ENCODE measurements around the gene TLCD2.
A peak's percentile ranks its signal among the peaks of the same experiment; 100 is the strongest.
"Not testable (repeated sequence)": the region's sequence is repeated elsewhere in the genome, so short reads cannot be mapped to it uniquely, and the experiment has no call there.

Gene TLCD2

DNA sequence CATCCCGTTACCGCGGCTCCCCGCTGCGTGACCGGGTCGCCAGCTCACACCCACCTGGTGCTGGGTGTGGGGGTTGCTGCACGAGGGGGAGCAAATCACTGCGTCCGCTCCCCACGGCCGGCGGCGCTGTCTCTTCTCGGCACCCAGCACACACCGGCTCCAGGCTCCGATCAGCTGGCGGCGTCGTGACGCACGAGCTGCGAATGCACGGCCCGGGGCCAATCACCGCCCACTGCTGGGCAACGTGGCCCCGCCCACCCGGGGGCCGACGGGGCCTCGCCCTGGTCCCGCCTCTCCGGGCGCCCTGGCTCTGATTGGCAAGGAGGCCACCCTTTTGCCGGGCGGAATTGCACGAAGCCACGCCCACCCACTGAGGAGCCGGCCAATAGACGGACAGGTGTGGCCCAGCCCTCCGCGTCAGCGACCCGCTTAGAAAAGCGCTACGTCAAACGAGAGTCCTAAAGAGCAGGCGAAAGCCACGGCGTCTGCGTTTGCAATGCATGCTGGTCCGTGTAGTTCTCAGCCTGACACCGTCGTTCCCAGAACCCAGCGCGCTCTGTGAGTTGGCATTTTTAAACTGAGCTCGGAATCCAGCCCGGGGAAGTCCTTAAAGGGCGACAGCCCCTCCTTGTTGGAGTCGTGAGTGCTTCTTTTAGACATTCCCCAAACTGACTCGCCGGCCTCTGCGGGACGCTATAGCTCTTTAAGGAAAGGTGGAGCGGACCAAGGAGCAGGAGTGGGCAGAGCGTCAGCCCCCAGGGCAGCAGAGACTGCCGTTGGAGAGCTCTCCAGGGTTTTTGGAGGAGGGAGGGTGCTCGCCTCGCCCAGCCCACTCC, 6.1 kb upstream of the TLCD2 start:
- peak; percentile 95 for DNase-seq (ENCODE audit: low spot score)

- DNase-seq (ENCODE audit: low spot score) = no peak
These were observed 5.6 kb upstream of the TLCD2 start for GRCh38 chr17:1715803-1716075.

DNA sequence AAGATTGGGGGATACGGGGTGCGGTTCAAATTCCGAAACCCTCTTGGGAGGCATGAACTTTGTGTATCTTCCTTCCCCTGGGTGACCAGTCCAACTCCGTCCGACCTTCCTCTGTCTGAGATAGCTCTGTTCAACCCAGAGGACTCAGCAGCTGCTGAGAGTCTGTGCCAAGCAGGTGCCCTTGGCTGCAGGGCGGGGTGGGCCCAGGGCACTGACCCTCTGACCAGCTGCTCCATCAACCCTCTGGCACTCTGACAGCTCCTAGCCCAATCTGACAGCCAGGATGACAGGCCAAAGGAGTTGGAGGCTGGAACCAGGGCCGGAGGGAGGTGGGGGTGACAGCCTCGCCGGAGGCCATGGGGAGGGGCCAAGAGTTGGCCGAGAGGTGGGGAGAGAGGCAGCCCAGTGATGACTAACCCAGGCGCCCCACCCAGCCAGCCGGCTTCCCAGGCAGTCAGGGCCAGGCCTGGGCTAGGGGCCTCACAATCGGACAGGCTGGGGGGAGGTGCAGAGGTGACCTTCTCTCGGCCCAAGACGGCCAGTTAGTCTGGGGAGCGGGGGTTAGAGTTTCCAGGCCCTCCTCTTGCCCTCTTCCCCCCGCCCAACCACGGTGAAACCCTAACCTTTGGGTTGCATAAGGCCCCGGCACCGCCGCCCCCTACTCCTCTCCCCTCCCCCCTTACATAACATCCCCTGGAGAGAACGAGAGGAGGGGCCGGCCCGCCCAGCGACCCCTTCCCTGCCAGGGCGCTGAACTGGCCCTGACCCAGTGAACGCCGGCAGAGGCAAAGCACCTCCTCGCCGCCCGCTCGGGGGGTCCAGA, 5.0 kb upstream of the TLCD2 start:
- peak; percentile 62 for DNase-seq (ENCODE audit: low spot score)

DNA sequence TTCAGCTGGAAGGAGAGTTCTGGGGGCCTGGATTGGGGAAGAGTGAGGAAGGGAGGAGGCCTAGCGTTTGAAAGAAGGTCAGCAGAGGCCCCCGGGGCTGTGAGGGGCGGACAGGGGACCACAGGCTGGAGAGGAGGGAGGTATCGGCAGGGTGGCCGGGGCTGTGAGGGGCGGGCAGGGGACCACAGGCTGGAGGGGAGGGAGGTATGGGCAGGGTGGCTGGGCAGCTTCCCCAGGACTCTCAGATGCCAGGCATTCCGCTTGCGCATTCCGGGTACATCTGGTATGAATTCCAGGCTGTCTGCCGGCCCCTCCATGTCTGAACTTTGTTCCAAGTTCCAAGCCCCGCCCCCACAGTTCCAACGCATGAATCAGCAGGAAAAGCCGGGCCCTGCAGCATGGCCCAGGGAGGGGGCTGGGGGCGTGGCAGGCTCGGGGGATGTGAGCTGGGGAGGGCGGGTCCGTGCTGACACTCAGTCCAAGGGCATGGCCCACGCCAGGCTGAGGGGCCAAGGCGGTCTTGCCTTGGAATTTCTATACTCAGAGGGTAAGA, 4.3 kb upstream of the TLCD2 start:
- peak; percentile 84 for DNase-seq (ENCODE audit: low spot score)

DNA sequence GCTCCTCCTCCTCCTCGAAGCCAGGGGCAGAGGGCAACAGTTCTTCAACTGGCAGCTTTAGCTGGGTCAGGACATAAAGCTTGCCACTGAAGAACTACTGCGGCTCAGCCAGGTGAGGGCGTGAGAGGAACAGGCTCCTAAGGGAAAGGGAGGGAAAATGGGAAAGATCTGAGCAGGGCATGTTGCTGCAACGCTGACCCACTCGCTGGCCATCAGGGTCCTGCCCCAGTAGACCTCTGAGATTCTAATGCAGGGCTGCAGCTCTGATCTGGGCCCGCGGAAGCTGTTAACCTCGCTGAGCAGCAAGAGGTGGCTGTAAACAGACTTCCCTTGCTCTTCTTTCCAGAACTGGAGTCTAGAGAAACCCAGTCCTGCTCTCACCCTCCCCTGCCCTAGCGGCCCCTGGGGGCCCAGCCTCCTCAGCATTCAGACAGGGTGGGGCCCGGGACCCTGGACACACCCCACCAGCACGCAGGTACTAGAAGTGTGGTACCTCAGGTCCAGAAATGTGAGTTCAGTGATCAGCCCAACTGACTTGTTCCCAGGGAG, 3.8 kb upstream of the TLCD2 start:
- peak; percentile 57 for DNase-seq (ENCODE audit: low spot score)

- no peak for DNase-seq (ENCODE audit: low spot score)
These were observed 3.1 kb upstream of the TLCD2 start for GRCh38 chr17:1713160-1713877.

DNA sequence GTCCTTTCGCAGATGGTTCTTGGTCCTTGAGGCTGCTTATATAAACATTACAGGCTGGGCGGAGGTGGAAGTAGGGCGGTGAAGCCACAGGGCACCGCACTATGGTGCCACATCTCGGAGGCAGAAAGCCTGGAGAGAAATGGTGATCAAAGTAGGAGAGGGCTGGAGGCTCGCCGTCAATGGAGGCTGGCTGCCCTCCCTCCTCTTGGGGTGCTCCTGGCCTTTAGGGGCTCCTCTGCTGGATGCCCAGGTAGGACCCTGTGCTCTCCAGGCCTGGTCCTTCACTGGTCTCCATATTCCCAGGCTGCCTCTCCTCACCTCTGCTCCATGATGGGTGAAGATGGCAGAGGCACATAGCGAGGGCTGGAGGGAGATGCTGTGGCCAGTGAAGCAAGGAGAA, 2.1 kb upstream of the TLCD2 start:
- DNase-seq (ENCODE audit: low spot score) = no peak

- DNase-seq (ENCODE audit: low spot score) = no peak
These were observed 1.6 kb upstream of the TLCD2 start for GRCh38 chr17:1711804-1712203.

- DNase-seq (ENCODE audit: low spot score) = no peak
These were observed 803 bp upstream of the TLCD2 start for GRCh38 chr17:1710807-1711553.

GRCh38 chr17:1709403-1709951, 700 bp downstream of the TLCD2 start:
- no peak for DNase-seq (ENCODE audit: low spot score)

DNA sequence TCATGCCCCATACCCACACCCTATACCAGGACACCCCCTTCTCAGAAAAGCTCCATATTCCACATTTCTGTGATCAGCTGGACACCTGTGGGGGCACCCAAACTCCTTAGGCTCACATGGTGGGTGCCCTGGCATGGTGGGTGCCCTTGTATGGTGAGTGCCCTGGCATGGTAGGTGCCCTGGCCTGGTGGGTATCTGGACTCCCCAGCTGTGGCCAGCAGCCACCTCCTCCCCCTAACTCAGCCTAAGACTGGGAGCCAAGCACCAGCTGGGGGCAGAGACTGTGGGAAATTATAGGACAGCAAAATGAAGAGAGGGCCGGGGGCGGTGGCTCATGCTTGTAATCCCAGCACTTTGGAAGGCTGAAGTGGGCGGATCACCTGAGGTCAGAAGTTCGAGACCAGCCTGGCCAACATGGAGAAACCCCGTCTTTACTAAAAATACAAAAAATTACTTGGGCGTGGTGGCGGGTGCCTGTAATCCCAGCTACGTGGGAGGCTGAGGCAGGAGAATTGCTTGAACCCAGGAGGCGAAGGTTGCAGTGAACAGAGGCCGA, 1.3 kb downstream of the TLCD2 start:
- DNase-seq (ENCODE audit: low spot score) = not testable (repeated sequence)

- DNase-seq (ENCODE audit: low spot score) = no peak
These were observed 3.1 kb downstream of the TLCD2 start for GRCh38 chr17:1707107-1707506.

- no peak for DNase-seq (ENCODE audit: low spot score)
These were observed 5.2 kb downstream of the TLCD2 start for GRCh38 chr17:1705004-1705403.

- no peak for DNase-seq (ENCODE audit: low spot score)
These were observed 7.1 kb downstream of the TLCD2 start for GRCh38 chr17:1703063-1703462.

GRCh38 chr17:1699891-1700290, 10.3 kb downstream of the TLCD2 start:
- not testable (repeated sequence) for DNase-seq (ENCODE audit: low spot score)

DNA sequence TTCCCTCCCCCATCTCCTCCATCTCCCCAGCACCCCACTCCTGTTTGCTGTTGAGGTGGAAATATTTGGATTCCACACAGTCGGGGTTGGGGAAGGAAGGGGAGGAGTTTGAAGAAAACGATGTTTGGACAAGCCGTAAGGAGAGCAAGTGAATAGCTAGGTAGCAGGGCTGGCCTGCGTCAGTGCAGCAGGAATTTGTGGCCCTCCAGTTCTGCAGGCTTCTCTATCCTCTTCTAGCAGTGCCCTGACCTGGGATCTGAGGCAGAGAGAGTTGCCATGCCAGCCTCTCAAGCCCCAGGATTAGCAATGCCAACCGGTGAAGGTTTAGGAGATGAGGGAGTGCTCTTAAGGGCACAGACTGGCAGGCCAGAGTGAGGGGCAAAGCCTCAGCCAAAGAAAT, 12.5 kb downstream of the TLCD2 start:
- no peak for DNase-seq (ENCODE audit: low spot score)

DNA sequence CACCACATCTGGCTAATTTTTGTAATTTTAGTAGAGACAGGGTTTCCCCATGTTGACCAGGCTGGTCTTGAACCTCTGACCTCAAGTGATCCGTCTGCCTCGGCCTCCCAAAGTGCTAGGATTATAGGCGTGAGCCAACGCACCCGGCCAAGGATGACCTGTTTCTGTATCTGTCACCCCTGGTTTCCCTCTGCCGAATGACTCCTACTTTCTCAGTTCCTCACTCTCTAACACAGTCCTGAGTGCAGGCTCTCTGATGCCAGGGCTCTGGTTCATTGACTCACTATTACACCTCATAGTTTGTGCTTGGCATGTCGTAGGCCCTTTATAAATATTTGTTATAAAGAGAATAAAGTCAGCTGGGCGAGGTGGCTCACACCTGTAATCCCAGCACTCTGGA, 14.8 kb downstream of the TLCD2 start:
- DNase-seq (ENCODE audit: low spot score) = no peak

GRCh38 chr17:1693339-1693738, 16.8 kb downstream of the TLCD2 start:
- no peak for DNase-seq (ENCODE audit: low spot score)

GRCh38 chr17:1690544-1691221, 19.5 kb downstream of the TLCD2 start:
- no peak for DNase-seq (ENCODE audit: low spot score)

GRCh38 chr17:1688405-1688804, 21.8 kb downstream of the TLCD2 start:
- DNase-seq (ENCODE audit: low spot score) = not testable (repeated sequence)

All from HuH-7.5 (cell line).